ENCODE data around the gene IL17B. TPM values are rescaled to one million over a fixed set of nuclear protein-coding genes. Genes with fewer than 3 reads are reported as not detected.

The IL17B gene
- total RNA-seq, 1 donor from 2014 or later = not detected

GRCh38 chr5:149380466-149381121, 1.5 kb upstream of the IL17B start:
- no peak for ATAC-seq

DNA sequence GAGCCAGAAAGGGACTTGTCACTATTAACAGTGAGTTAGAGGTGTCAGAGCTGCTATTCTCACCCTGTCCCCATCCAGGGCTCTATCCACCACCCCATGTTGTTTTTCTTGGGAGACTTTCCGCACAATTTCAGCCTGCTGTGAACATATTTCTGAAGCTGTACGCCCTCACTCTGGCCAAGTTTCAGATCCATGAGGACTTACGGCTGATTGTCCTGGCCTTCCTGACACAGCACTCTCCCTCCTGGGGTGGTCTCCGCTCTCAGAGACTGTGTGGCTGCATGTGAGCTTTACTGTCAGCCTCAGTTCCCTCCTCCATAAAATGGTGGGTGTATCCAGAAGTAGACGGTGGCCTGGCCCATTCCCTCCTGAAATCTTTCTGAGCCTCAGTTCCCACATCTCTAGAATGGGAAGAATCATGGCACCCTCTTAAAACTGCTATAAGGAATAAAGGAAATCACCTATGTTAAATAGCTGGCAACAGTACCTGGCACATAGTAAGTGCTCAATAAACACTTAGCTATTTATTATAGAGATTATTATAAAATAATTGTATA, 804 bp upstream of the IL17B start:
- ATAC-seq (no peak), DNase-seq (ENCODE audit: low spot score) (no peak)

More at GRCh38 chr5:149380466-149381121, 1.5 kb upstream of the IL17B start:
- no peak for DNase-seq (ENCODE audit: low spot score)

DNA sequence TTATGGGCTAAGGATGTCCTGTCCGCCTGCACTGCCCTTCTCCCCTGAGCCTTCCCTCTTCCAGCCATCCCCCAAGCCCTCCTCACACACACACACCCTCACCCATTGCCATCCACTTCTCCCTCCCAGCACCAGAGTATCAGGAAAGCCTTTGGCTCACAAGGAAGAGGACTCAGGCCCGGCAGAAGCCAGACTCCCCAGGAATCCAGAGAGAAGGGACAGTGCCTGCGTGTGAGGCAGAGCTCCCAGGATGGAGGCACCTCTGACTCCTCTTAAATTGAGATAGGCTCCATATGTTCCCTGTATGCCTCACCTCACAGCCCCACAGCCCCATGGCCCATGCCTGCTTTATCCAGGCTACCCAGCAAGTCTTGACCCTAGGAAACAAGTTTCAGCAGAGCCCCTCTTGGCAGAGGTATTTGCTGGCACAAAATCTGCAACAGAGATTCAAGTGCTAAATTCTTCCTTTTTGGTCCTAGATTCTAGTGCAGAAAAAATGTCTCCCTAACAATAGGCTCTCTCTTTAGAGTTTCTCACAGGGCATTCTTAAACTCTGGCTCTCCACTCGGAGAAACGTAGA, 761 bp downstream of the IL17B start:
- ATAC-seq (no peak), DNase-seq (ENCODE audit: low spot score) (no peak)

GRCh38 chr5:149376711-149377447, 2.2 kb downstream of the IL17B start:
- ATAC-seq (no peak), DNase-seq (ENCODE audit: low spot score) (no peak)

DNA sequence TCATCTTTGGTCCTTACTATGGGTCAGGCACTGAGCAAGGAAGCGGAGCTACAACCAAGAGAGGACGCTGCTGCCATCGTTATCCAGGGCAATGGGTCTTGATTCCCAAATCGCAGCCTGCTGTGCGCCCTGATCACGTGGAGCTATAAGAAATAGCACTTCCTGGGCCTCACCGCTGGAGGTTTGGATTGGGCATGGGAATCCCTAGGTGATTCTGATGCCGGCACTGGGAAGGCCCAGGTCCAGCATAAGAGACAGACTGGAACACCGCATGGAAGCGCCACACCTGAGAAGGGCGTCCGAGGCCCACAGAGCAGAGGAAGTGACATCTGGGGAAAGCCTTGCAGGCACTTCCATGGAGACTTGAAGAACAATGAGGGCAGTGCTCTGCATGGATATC, 3.0 kb downstream of the IL17B start:
- DNase-seq (ENCODE audit: low spot score) (no peak), ATAC-seq (no peak)

DNA sequence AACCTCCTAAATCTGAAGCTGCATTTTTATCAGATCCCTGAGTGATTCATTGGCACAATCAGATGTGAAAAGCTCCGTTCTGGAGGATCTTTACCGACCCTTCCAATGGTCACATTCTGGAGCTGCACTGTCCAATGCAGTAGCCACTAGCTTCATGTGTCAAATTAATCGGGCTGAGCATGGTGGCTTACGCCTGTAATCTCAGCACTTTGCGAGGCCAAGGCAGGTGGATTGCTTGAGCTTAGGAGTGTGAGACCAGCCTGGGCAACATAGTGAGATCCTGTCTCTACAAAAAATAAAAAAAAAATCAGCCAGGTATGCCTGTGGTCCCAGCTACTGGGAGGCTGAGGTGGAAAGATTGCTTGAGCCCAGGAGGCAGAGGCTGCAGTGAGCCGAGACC, 3.7 kb downstream of the IL17B start:
- ATAC-seq = no peak
- DNase-seq (ENCODE audit: low spot score) = no peak

DNA sequence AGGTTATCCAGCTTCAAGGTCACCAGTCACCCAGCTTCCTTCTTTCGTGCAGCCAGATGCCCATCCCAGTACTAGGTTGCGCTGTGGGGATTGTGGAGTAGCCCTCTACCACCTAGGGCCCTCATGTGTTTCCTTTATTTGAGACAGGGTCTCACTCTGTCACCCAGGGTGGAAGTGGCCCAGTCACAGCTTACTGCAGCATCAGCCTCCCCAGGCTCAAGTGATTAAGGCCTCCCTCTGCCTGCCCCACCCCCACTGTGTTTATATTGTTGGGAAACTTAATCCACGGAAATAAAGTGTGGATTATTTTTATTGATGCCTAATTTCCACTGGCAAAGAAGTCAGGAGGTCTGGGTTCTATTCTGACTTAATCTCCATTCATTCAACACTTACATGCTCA, 4.3 kb downstream of the IL17B start:
- DNase-seq (ENCODE audit: low spot score) (no peak), ATAC-seq (no peak)

DNA sequence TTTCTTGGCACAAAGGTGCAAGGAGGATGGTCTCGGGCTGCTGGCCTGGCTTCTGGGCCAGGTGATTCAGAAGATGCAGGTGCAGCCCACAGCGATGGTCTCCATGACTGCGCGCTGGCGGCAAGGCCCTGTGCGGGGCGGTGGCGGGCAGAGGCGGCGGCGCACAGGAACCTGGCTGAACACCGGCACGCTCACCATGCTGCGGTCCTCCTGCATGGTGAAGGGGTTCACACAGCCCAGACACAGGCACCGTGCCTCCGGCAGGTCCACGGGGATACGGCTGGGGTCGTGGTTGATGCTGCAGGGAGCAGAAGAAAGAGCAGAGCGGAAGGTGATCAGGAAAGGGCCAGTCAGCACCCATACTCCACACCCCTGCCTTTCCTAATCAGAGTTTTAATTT, 4.8 kb downstream of the IL17B start:
- no peak for DNase-seq (ENCODE audit: low spot score)

GRCh38 chr5:149372932-149373331, 6.2 kb downstream of the IL17B start:
- DNase-seq (ENCODE audit: low spot score) (no peak), ATAC-seq (no peak)

More for the DNA sequence above, 4.8 kb downstream of the IL17B start:
- no peak for ATAC-seq

- DNase-seq (ENCODE audit: low spot score) (no peak), ATAC-seq (no peak)
Measured at GRCh38 chr5:149372076-149372795, 6.9 kb downstream of the IL17B start.

DNA sequence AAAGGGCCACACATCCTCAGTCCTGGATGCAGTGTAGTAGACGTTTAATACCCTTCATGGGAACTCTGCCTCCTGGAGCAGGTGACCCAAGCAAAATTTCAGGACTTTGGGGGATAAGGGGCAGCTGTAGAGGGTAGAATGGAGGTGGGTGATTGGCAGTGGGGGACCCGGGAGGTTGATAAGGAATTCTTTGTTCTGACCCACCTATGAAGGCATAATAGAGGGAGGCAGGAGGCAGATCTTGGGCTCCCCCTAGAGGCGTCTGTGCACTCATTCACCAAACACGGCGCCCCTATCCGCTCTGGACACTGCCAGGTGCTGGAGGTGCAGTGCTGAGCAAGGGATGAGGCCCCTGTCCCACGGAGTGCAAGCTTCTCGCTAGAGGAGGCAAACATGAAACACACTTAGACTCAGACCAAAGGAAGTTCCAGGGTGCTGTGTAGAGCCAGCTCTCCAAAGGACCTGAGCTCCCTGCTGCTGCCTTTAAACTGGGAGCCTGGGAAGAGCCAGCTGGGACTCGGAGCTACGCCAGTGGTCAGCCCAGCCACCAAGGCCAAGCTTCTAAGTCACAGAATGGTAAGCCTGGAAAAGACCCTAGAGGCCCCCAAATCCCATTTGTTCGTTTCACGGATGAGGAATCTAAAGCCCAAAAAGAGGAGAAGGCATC, 7.7 kb downstream of the IL17B start:
- peak; percentile 88 for ATAC-seq
- DNase-seq (ENCODE audit: low spot score) = peak; percentile 64

GRCh38 chr5:149370878-149371277, 8.2 kb downstream of the IL17B start:
- ATAC-seq (no peak), DNase-seq (ENCODE audit: low spot score) (no peak)

GRCh38 chr5:149367972-149368645, 11.0 kb downstream of the IL17B start:
- DNase-seq (ENCODE audit: low spot score) (no peak), ATAC-seq (no peak)

GRCh38 chr5:149367249-149367971, 11.7 kb downstream of the IL17B start:
- peak; percentile 94 for ATAC-seq
- peak; percentile 70 for DNase-seq (ENCODE audit: low spot score)

DNA sequence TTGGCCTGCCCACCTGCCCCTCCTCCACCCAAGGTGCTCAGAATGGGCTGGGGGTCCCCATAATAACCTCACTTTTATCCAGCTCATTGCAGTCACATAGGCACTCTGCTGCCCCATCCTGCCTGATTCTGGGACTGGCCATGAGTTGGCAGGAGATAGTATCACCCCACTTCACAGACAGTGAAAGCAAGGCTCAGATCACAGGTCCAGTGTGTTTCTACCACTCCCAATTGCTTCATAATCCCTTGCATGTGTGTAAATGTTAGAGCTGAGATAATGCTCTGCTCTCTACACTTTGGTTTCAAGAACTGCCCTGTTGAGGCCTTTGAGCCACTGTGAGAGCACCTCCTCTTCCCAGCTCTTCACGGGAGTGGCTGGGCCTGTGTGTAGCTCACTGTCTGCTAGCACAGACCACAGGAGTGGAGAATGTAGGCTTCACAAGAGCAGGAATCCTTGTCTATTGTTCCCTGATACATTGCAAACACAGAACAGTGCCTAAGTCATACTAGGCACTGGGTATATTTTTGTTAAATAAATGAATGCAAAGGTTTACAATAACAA, 12.8 kb downstream of the IL17B start:
- no peak for ATAC-seq
- no peak for DNase-seq (ENCODE audit: low spot score)

DNA sequence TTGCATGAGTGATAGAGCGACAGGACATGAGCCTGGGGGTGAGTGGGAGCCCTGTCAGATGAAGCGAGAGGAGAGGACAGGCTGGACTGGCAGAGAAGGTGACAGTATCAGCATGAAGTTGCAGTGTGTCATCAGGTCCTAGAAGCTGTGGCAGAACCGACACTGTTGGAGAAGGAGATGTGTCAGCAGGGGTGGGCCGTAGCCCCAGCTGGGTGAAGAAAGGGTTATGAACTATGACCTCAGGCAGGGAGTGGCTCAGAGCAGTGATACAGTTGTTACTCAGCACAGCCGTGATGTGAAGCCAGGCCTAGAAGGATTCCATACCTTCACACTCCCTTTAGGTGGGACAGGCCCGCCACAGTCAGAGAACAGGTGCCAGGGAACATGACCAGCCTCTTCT, 13.7 kb downstream of the IL17B start:
- DNase-seq (ENCODE audit: low spot score) = no peak

DNA sequence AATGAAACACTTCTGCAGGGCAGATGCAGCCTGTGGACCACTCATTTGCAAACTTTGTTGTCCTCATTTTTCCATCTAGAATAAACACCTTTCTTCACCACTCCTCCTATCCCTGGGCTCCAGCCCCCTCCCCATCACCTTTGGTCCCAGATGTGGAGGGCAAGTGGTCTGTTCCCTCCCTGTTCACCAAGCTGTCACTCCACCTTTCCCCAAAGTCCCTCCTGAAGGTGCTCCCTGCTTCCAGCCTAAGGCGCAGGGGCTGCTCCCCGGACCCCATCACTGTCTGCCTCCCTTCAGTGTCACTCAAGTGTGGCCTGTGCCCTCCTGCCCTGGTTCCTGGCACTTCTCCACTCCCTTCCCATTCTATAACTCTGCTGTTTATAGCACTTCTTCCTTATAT, 14.4 kb downstream of the IL17B start:
- DNase-seq (ENCODE audit: low spot score) = no peak
- ATAC-seq = no peak

More for the DNA sequence above, 13.7 kb downstream of the IL17B start:
- ATAC-seq = no peak

DNA sequence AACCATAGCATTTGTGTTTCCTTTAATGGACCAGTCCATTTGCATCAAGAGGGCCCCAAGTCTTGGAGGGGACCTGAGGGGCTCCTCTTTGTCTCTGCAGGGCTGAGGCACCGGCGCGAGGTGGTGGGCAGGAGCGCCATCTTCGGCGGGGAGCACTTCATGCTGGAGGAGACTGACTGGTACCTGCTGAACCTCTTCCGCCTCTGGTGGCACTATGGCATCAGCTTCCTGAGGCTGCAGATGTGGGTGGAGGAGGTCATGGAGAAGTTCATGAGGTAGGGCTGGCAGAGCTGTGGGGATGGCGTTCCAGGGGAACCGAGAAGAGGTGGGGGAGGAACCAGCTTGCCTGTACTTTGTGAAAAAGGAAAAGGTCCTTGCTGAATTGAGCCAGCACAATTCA, 15.2 kb downstream of the IL17B start:
- no peak for ATAC-seq
- DNase-seq (ENCODE audit: low spot score) = no peak

DNA sequence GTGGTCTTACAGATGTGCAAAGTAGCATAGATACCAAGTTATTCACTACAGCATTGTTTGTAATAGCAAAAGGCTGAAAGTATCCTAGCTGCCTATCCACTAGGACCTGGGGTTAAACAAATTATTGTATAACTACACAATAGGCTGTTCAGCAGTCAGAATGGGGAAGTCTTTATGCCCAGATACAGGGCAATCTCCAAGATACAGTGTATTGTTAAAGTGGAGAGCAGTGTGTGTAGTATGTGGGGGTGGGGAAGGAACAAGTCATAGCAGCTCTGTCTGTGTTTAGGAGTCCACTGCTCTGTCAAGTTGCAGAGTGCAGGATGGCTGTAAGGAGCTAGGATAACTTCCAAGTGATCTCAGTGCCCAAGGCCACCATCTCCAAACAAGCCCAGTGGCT, 15.7 kb downstream of the IL17B start:
- ATAC-seq (no peak), DNase-seq (ENCODE audit: low spot score) (no peak)

Data from left lobe of liver (tissue), 2 donors.